SK-N-MC (cell line): ENCODE results near the gene S100A14.

ENCODE experiments used
- EZH2 ChIP-seq: fragments of 200-600 bp; sonication (generic); IDR thresholded peaks from one replicate; pipeline ENCODE4 v1.6.1; 2017; ENCODE audit warnings: antibody characterized with exemption
- FOXP2 ChIP-seq: optimal IDR thresholded peaks from 2 replicates; pipeline ENCODE3; 2011; ENCODE audit warnings: mild to moderate bottlenecking, moderate library complexity; ENCODE audit not compliant: insufficient read depth; ENCODE audit errors: extremely low read length, control extremely low read depth
- POLR2AphosphoS5 ChIP-seq: IDR thresholded peaks from 2 replicates; pipeline ENCODE4 v1.6.1; 2012; ENCODE audit warnings: mild to moderate bottlenecking, low read depth, low read length, borderline replicate concordance

DNA sequence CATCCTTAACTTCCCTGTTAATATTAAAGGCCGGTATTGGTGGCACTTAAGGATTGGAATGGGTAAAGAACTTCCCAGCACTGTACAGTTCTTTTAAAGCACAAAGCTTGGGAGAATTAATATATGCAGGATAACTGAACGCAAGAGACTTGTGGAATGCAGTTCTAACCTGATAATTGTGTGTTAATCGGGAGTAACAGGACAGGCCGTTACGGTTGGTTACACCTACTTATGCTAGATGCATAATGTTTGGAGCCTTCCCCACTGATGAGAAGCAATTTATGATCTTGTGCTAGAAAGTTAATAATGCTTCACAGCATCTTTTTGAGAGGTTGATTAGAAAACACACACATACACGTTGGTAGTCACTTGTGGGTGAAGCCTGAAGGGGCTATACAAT, 24.7 kb upstream of the S100A14 start:
- TF ChIP-seq EZH2 (no peak), POLR2AphosphoS5 (no peak), FOXP2 (no peak)
